Bronchial epithelial cell (primary cell): Measurements from ENCODE around the gene BGN. TPM values are rescaled to one million over a fixed set of nuclear protein-coding genes. Genes with fewer than 3 reads are reported as not detected.

Source experiments
- DNase-seq: peaks from one replicate; pipeline ENCODE4 v3.0.0-alpha.2; 2010; ENCODE audit warnings: low read depth
- FAIRE-seq: peaks from 2 replicates; lab custom pipeline; 2011; peaks lifted over from hg19 to GRCh38; lab: Jason Lieb, UNC
- H3K27me3 ChIP-seq: 2 replicates; pipeline ENCODE4 v1.5.1; 2011; ENCODE audit warnings: low read length; ENCODE audit not compliant: control insufficient read depth, insufficient read depth
- H3K36me3 ChIP-seq: 2 replicates; pipeline ENCODE4 v1.5.1; 2011; ENCODE audit warnings: low read length; ENCODE audit not compliant: control insufficient read depth, insufficient read depth
- H3K4me3 ChIP-seq: 2 replicates; pipeline ENCODE4 v1.5.1; 2011; ENCODE audit warnings: mild to moderate bottlenecking, low read depth, low read length, control low read depth
- total RNA-seq: library from RNA; depleted of rRNA; stranded (reverse); fragments of >200 nt; gene quantifications from 2 replicates; pipeline ENCODE4 v1.2.1, GENCODE V29; 2014
- TF ChIP-seq, protein P1 (sequence below): IDR thresholded peaks from 2 replicates; pipeline ENCODE4 v1.5.1; 2011; ENCODE audit warnings: mild to moderate bottlenecking, moderate library complexity, low read length, control low read depth, inconsistent platforms; ENCODE audit not compliant: insufficient read depth, severe bottlenecking

Gene BGN
- total RNA-seq, 1 donor from 2014 or later = 0.26 TPM

DNA sequence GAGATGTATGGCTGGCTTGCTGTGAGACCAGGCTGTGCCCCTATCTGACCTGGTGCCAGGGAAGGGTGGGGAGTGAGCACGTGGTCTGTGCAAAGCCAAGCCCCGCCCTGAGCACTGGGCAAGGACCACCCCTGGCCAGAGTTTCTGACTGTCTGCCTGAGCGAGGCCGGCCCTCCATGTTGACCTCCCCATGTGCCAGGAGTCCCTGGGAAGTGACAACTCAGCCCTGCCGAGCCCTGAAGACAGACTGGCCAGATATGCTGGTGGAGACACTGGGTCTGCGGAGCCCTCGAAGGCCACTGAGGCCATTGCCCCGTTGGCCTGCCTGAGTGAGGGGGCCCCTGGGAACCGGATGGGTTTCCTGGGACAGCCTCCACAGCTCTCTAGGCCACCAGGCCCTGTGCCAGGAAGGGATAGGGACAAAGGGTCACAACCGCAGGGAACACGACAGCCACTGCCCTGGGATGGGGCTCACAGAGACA is 7.1 kb upstream of the BGN start:
- no peak overlapping the region for H3K4me3 ChIP-seq
- FAIRE-seq = no peak
- H3K27me3 ChIP-seq = no peaks in the 10 kb centered on the region
- TF ChIP-seq, protein P1, sequence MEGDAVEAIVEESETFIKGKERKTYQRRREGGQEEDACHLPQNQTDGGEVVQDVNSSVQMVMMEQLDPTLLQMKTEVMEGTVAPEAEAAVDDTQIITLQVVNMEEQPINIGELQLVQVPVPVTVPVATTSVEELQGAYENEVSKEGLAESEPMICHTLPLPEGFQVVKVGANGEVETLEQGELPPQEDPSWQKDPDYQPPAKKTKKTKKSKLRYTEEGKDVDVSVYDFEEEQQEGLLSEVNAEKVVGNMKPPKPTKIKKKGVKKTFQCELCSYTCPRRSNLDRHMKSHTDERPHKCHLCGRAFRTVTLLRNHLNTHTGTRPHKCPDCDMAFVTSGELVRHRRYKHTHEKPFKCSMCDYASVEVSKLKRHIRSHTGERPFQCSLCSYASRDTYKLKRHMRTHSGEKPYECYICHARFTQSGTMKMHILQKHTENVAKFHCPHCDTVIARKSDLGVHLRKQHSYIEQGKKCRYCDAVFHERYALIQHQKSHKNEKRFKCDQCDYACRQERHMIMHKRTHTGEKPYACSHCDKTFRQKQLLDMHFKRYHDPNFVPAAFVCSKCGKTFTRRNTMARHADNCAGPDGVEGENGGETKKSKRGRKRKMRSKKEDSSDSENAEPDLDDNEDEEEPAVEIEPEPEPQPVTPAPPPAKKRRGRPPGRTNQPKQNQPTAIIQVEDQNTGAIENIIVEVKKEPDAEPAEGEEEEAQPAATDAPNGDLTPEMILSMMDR = no peak
- no peaks in the 10 kb centered on the region for H3K36me3 ChIP-seq
- DNase-seq = no peak

DNA sequence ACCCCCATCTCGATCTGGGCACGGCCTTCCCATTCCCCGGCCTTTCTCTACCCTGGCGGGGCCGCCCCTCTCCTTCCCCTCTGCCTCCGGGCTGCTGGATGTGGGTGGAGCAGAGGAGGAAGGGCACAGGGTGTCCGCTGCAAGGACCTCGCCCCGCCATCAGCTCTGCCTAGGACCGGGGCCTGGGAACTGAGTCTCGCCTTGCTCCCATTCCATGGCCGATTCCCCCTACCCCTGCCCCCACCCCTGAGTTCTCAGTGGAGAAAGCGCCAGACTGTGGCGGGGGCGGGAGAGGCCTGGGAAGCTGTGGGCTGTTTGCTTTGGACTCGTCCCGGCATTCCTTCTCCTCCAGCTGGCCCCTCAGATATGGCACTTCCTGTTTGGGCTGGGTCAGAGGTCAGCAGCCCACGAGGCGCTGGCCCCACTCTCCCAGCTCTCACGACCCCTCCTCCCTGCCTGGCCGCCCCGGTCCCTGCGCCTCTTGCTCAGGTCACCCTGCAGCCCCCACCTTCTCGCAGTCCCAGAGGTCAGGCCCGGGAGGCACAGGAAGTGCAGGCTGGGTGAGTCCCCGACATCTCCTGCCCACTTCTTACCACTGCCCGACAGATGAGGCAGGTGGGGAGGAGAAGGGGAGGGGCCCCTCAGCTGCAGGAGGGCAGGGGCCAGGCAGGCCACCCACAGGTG is 6.4 kb upstream of the BGN start:
- DNase-seq = no peak
- TF ChIP-seq, protein P1 = no peak
- FAIRE-seq = no peak
- Histone ChIP-seq H3K4me3 (no peak overlapping the region), H3K27me3 (no peaks in the 10 kb centered on the region), H3K36me3 (no peaks in the 10 kb centered on the region)

DNA sequence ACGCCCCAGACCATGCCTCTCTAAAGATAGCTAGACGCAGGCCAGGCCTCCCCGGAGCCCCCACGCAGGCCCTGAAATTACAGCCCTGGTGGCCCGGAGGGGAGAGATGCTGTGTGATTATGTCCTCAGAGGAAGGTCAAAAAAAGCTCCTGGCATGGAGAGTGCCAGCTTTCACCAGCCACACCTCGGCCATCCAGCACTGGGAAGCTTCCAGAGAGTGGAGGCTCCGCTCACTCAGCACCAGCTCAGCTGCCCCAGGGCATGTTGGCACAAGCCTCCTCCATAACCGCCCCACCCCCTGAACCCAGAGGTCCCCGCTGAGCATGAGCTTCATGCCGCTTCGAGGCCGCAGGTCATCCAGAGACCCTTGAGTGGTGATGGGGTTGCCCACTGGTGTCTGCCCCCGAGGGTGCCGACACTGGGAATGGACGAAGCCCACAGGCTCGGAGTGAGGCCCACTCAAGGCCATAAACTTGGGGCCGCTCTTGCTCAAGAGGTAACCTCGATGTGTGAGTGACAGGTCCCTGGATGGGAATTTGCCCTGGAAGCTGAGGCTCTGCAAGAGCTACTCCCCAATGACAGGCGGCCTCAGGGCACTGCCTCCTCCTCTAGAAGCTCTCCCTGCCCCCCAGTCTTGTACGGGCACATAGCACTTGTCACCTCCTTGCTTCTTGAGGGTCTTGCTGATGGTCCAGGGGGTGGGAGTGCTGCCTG is 4.4 kb upstream of the BGN start:
- TF ChIP-seq, protein P1 = no peak
- DNase-seq (peak; percentile 15), FAIRE-seq (no peak)
- H3K27me3 ChIP-seq = no peaks in the 10 kb centered on the region
- no peak overlapping the region for H3K4me3 ChIP-seq
- no peaks in the 10 kb centered on the region for H3K36me3 ChIP-seq

DNA sequence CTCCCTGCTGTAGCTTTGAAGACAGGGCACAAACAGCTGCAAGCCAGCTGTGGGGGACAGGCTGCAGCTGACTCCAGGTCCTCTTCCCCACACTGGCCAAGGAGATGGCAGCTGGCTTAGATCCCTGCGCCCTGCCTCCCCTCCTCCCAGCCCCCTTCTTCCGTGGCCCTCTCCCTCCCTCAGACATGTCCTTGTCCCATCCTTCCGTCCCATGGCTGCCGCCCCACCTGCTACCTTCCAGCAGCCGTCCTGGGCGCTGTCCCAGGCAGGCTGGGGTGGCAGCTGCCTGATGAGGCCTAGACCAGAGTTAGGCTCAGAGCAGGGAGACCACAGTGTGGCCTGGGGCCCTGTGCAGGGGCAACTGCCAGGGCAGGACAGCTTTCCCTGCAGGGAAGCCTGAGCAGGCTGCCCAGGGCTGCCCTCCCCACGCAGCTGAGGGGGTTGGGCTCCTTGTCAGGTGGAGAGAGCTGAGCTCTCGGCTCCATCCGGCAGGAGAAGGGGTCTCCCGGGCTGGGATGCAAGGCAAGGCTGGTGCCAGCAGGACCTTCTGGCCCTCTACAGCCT is 3.3 kb upstream of the BGN start:
- FAIRE-seq = no peak
- no peak for DNase-seq
- Histone ChIP-seq H3K27me3 (no peaks in the 10 kb centered on the region), H3K36me3 (no peaks in the 10 kb centered on the region), H3K4me3 (no peak overlapping the region)
- TF ChIP-seq, protein P1 = no peak

DNA sequence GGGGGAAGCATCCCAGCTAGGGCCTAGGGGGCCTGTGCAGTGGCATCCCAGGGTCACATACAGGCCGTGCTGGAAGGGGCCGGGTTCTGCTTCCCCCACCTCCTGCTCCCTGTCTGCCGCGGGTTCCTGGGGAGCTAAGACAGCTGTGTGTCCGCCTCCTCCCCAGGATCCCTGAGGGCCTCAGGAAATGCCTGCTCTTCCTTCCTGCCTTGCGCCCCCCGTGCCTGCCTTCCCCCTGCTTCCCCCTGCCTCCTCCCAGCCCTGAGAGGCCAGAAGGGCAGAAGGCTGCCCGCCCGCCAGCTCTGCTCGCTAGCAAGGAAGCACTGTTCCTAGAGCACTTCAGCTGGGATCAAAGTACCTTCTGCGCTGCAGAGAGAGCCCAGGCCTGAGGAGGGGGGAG is 2.9 kb upstream of the BGN start:
- DNase-seq (no peak), FAIRE-seq (no peak)
- TF ChIP-seq, protein P1 = no peak
- no peak overlapping the region for H3K4me3 ChIP-seq
- H3K27me3 ChIP-seq = no peaks in the 10 kb centered on the region
- H3K36me3 ChIP-seq = no peaks in the 10 kb centered on the region
